ENCODE results near the gene DCC.

DCC gene

GRCh38 chr18:53457068-53457467 lies 1117.1 kb downstream of the DCC start:
- Histone ChIP-seq H3K27ac (ENCODE audit: low read length) (no peak overlapping the region), H3K9ac (ENCODE audit: low read length) (no peak overlapping the region), H3K27me3 (replicated peaks; ENCODE audit: insufficient read depth, low read length) (no peaks in the 10 kb centered on the region), H3K79me2 (ENCODE audit: low read length) (no peaks in the 10 kb centered on the region), H3K36me3 (replicated peaks; ENCODE audit: insufficient read depth, low read length) (no peaks in the 10 kb centered on the region), H3K4me1 (ENCODE audit: low read length) (no peaks in the 10 kb centered on the region), H3K4me2 (ENCODE audit: low read depth, low read length) (no peak overlapping the region), H3K9me2 (replicated peaks; ENCODE audit: insufficient read depth, low read length) (no peaks in the 10 kb centered on the region), H3F3A (ENCODE audit: insufficient read depth, low read length) (no peaks in the 10 kb centered on the region), H2AFZ (ENCODE audit: low read length) (no peak overlapping the region), H3K9me3 (replicated peaks; ENCODE audit: insufficient read depth, low read length) (no peaks in the 10 kb centered on the region), H3K4me3 (ENCODE audit: low read length) (no peak overlapping the region), H4K20me1 (ENCODE audit: insufficient read depth, low read length) (no peaks in the 10 kb centered on the region)
- DNase-seq, result no peak
- no peak for TF ChIP-seq EZH2 (optimal IDR thresholded peaks at IDR 0.05; ENCODE audit: low read depth, low read length)
- TF ChIP-seq EZH2phosphoT487 (IDR thresholded peaks at IDR 0.05; ENCODE audit: low read length), result no peak
- TF ChIP-seq CTCF (IDR thresholded peaks at IDR 0.05; ENCODE audit: low read length), result no peak

DNA sequence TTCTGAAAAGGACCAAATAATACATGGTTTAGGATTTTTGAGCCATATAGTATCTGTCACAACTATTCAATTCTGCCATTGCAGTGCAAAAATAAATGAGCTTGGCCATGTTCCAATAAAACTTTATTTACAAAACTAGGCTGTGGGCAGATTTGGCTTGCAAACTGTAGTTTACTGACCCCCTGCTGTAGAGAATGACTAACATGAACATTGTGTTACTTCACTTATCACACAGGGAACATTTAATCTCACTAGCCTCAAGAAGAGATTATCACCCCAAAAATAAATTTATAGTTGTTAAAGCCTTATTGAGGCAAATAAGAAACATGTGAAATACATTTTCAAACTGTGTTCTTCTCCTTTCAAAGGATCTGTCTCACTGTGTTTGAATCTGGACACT lies 1118.3 kb downstream of the DCC start:
- H3K9me2 ChIP-seq (replicated peaks; ENCODE audit: insufficient read depth, low read length), result no peaks in the 10 kb centered on the region
- TF ChIP-seq EZH2 (optimal IDR thresholded peaks at IDR 0.05; ENCODE audit: low read depth, low read length) (no peak), EZH2phosphoT487 (IDR thresholded peaks at IDR 0.05; ENCODE audit: low read length) (no peak), CTCF (IDR thresholded peaks at IDR 0.05; ENCODE audit: low read length) (no peak)
- no peaks in the 10 kb centered on the region for H3K27me3 ChIP-seq (replicated peaks; ENCODE audit: insufficient read depth, low read length)
- H3K4me3 ChIP-seq (ENCODE audit: low read length), result no peak overlapping the region
- H2AFZ ChIP-seq (ENCODE audit: low read length), result no peak overlapping the region
- H3K27ac ChIP-seq (ENCODE audit: low read length), result no peak overlapping the region
- DNase-seq, result no peak
- no peaks in the 10 kb centered on the region for H3K4me1 ChIP-seq (ENCODE audit: low read length)
- no peaks in the 10 kb centered on the region for H3K79me2 ChIP-seq (ENCODE audit: low read length)
- no peaks in the 10 kb centered on the region for H3F3A ChIP-seq (ENCODE audit: insufficient read depth, low read length)
- no peak overlapping the region for H3K9ac ChIP-seq (ENCODE audit: low read length)
- no peaks in the 10 kb centered on the region for H3K9me3 ChIP-seq (replicated peaks; ENCODE audit: insufficient read depth, low read length)
- H4K20me1 ChIP-seq (ENCODE audit: insufficient read depth, low read length), result no peaks in the 10 kb centered on the region
- H3K36me3 ChIP-seq (replicated peaks; ENCODE audit: insufficient read depth, low read length), result no peaks in the 10 kb centered on the region
- H3K4me2 ChIP-seq (ENCODE audit: low read depth, low read length), result no peak overlapping the region

GRCh38 chr18:53458944-53459580 lies 1119.1 kb downstream of the DCC start:
- no peak for DNase-seq
- Histone ChIP-seq H3K79me2 (ENCODE audit: low read length) (no peaks in the 10 kb centered on the region), H2AFZ (ENCODE audit: low read length) (no peak overlapping the region), H3K9me3 (replicated peaks; ENCODE audit: insufficient read depth, low read length) (no peaks in the 10 kb centered on the region), H3K4me1 (ENCODE audit: low read length) (no peaks in the 10 kb centered on the region), H3K27me3 (replicated peaks; ENCODE audit: insufficient read depth, low read length) (no peaks in the 10 kb centered on the region), H3K4me2 (ENCODE audit: low read depth, low read length) (no peak overlapping the region), H3K4me3 (ENCODE audit: low read length) (no peak overlapping the region), H3K9ac (ENCODE audit: low read length) (no peak overlapping the region), H3K36me3 (replicated peaks; ENCODE audit: insufficient read depth, low read length) (no peaks in the 10 kb centered on the region), H3K9me2 (replicated peaks; ENCODE audit: insufficient read depth, low read length) (no peaks in the 10 kb centered on the region), H4K20me1 (ENCODE audit: insufficient read depth, low read length) (no peaks in the 10 kb centered on the region), H3K27ac (ENCODE audit: low read length) (no peak overlapping the region), H3F3A (ENCODE audit: insufficient read depth, low read length) (no peaks in the 10 kb centered on the region)
- TF ChIP-seq EZH2phosphoT487 (IDR thresholded peaks at IDR 0.05; ENCODE audit: low read length) (no peak), CTCF (IDR thresholded peaks at IDR 0.05; ENCODE audit: low read length) (no peak), EZH2 (optimal IDR thresholded peaks at IDR 0.05; ENCODE audit: low read depth, low read length) (no peak)

All from MM.1S (cell line).